ENCODE results near the gene DLX1.

DLX1 gene

DNA sequence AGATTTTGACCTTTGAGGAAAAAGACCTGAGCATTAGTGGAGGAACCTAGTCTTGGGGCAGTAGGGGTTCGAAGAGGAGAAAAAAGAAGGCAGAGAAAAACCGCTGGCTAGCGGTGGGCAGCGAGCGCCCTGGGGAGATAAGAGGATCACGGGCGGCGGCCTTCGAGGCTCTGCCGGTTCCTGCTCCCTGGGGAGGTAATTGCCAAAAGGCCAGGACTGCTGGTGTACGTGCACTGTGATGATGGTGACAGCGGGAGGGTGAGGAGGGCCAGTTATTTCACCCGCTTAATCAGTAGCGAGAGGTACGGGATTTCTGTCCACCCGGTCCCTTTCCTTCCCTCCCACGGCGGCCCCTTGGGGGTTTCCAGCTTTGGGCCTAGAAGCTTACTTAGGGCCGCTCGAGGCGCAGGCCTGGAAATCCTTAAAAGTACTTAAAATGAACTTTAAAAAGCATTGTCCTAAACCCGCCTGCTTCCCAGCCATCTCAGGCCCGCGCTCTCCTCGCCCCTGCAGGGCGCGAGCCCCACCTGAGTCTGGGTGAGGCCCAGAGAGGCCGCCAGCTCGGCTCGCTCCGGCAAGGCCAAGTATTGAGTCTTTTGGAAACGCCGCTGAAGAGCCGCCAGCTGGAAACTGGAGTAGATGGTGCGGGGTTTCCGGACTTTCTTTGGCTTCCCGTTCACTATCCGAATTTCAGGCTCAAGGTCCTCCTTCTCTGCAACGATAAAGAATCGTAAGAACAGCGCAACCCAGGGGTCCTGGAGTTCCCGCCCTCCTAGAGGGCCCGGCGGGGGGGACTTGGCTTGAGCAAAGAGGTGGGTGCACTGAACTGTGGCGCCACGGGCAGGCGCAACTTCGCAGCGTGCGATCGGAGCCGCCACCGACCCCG, 15.9 kb downstream of the DLX1 start:
- TF ChIP-seq, protein P1, sequence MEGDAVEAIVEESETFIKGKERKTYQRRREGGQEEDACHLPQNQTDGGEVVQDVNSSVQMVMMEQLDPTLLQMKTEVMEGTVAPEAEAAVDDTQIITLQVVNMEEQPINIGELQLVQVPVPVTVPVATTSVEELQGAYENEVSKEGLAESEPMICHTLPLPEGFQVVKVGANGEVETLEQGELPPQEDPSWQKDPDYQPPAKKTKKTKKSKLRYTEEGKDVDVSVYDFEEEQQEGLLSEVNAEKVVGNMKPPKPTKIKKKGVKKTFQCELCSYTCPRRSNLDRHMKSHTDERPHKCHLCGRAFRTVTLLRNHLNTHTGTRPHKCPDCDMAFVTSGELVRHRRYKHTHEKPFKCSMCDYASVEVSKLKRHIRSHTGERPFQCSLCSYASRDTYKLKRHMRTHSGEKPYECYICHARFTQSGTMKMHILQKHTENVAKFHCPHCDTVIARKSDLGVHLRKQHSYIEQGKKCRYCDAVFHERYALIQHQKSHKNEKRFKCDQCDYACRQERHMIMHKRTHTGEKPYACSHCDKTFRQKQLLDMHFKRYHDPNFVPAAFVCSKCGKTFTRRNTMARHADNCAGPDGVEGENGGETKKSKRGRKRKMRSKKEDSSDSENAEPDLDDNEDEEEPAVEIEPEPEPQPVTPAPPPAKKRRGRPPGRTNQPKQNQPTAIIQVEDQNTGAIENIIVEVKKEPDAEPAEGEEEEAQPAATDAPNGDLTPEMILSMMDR (IDR thresholded peaks at IDR 0.05; ENCODE audit: low read depth, low read length): peak; percentile 2; the same call in 1 of the 2 replicates
- DNase-seq (ENCODE audit: extremely low read depth, low read depth): no peak

DNA sequence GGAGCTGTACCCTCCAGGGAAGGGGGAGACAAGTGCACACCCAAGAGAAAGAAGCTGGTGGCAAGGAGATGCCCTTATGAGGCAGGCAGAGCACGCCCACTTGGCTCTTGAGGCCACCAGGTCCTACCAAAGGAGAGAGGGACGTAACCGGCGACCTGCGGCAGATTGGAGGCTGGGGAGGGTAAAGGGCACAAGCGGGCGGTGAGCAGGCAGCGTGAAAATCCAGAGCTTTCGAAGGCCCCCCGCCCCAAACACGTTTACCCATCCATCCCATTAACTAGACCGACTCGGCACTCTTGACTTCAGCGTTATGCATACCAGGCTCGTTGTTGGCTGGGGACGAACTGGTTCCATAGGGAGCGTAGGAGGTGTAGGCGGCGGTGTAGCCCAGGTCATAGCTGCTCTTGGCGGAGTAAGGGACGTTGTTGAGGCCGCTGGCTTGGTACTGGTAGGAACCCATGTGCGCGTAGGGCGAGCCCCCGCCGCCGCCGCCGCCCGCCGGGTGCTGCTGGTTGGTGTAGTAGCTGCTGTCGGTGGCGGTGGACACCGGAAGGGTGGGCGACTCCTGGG, 16.6 kb downstream of the DLX1 start:
- TF ChIP-seq, protein P1 (IDR thresholded peaks at IDR 0.05; ENCODE audit: low read depth, low read length): no peak
- DNase-seq (ENCODE audit: extremely low read depth, low read depth): no peak

DNA sequence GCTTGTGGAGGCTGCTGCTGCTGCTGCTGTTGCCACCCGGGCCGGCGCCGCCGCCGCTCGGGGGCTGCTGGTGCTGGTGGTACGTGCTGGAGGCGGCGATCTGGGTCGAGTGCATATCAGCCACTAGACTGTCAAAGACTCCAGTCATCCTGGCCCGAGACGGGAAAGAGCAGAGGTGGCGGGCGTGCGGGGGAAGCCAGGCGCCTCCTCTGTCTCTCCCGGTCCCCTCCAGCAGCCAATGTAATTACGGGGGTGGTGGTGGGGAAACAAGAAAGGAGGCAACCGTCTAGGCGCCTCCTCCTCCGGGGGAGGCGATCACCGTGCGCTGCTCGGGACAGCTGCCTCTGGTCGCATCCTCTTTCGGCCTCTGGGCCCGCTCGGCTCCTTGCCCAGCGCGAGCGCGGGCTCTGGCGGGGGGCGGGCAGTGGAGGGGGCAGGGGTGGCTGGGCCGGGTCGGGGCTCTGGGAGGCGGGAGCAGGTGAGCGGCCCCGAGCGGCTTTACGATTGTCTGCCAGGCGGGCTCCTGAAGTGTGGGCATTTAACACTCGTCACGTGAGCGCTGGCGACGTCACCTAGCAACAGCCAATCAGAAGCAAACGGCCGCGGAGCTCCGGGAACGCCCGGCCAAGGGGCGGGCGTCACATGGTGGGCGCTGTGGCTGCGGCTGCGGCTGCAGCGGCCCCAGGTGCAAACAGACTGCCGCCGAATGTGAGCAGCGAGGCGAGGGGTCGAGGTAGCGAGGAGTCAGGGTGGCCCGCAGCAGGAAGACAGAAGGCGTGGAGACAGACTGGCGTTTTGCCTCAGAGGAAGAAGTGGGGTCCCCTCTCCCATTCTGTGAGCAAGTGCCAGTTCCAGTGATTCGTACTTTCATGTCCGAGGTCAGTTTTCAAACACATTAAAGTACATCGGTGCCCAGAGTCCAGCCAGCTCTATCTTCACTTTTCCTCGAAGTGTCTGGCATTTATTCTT, 17.4 kb downstream of the DLX1 start, which contains the start of gene DLX2:
DLX2 (minus strand) TSS at position 510 of the 969 bp plus-strand sequence; CDS start at position 148, 362 bp downstream.
- TF ChIP-seq, protein P1 (IDR thresholded peaks at IDR 0.05; ENCODE audit: low read depth, low read length): no peak
- DNase-seq (ENCODE audit: extremely low read depth, low read depth): peak; percentile 92

DNA sequence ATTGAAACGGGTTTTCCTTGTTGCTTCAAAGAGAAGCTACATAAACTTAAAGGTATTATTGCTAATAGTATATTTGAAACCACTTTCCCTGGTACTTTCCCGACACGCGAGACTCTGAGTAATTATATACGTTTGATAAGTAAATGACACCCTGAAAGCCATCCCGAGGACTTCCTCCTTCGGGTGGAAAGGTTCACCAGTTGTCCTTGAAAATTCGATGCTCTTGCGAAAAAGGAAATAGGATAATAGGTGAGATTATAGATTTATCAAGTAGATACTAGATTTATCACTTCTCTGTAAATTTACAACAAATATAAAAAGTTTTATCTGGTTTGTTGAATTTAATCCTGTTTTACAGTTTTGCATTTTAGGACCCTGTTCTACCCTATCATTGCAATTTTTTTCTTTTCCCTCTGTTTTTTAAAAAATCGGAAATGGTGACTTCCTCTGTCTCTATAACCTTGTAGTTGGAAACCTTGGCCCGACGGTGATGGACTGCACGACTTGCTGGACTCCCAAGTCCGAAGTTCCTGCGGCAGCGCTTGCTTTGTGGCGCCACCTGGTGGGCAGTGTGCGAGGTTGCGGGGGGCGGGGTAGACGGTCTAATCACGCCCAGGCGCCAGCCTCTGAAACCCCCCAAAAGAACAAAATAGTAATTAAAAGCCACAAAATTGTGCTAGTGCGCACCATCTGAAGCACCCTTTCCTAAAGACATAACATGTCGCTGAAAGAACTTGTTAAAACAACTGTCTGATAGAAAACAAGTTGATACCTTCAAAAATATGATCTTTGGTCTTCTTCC, 18.4 kb downstream of the DLX1 start:
- DNase-seq (ENCODE audit: extremely low read depth, low read depth): no peak
- TF ChIP-seq, protein P1 (IDR thresholded peaks at IDR 0.05; ENCODE audit: low read depth, low read length): peak; percentile 92

DNA sequence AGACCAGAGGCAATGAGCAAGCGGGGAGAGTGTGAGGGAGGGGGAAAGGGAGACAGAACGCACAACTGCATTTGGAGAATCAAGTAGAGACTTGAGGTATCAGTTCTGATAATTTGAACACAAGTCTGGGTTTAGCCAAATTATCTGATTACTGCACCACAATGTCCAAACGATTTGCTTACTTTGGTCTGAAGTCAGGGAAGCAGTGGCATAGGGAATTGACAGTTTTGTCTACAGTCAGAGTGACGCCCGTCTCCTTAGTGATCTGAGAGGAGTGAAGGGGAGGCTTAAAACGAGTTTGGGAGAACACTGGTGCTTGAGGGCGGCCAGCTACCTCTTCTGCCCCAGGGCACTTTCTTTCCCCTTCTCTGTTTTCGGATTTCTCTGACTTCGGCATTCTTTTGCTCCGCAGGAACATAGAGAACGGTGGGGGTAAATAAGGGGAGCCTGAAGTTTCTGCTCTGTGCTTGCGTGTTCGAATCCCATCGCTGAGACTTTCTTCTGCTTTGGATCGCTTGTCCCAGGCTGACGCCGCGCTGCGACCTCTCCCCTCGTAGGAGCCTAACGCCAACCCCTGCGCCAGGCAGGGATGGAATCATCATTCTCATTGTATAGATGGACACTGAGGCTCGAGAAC, 20.3 kb downstream of the DLX1 start:
- DNase-seq (ENCODE audit: extremely low read depth, low read depth): no peak
- TF ChIP-seq, protein P1 (IDR thresholded peaks at IDR 0.05; ENCODE audit: low read depth, low read length): no peak

All from AG09319 (cell line).